ENCODE data around the gene SRSF7. TPM values are rescaled to one million over a fixed set of nuclear protein-coding genes. Genes with fewer than 3 reads are reported as not detected.

The SRSF7 gene
- total RNA-seq, 3 donors from 2014 or later = 82.6 to 135 (median 116) TPM

Other genes with a start within 250 kb of the SRSF7 start
- gene HNRNPLL, start 148.4 kb downstream of the SRSF7 start, total RNA-seq = 10 to 100 TPM; 48.3 to 75.1 (median 57.0) TPM
- 10 to 100 TPM; 12.1 to 29.9 (median 22.5) TPM for gene GALM, start 85.2 kb downstream of the SRSF7 start, total RNA-seq
- 1 to 10 TPM; 5.6 to 7.6 (median 7.2) TPM for gene GEMIN6, start 26.8 kb upstream of the SRSF7 start, total RNA-seq
- 10 to 100 TPM in 2 of 3 donors, 1 to 10 TPM in 1; 8.8 to 17.4 (median 14.5) TPM for gene DHX57, start 124.6 kb upstream of the SRSF7 start, total RNA-seq
- gene MORN2, start 124.6 kb upstream of the SRSF7 start, total RNA-seq = 10 to 100 TPM; 11.4 to 14.3 (median 14.1) TPM
- 1 to 10 TPM; 1.6 to 2.2 (median 1.9) TPM for gene ARHGEF33, start 138.5 kb upstream of the SRSF7 start, total RNA-seq